K562 (cell line): ENCODE measurements around the gene RTBDN. TPM values are rescaled to one million over a fixed set of nuclear protein-coding genes. Genes with fewer than 3 reads are reported as not detected.

Source experiments
- ATF7 ChIP-seq: fragments of 450-650 bp; IDR thresholded peaks from 2 replicates; pipeline ENCODE4 v1.7.1; 2014; ENCODE audit warnings: mild to moderate bottlenecking, moderate library complexity
- EP300 ChIP-seq: IDR thresholded peaks from 2 replicates; pipeline ENCODE4 v1.6.1; 2012; ENCODE audit warnings: low read length, improper control_type of control experiment
- FOXJ2 ChIP-seq: fragments of 200-800 bp; sonication (Bioruptor generic); IDR thresholded peaks from 2 replicates; pipeline ENCODE4 v1.6.1; 2016; ENCODE audit warnings: missing genetic modification characterization, missing compliant biosample characterization
- GATAD2A ChIP-seq: fragments of 450-650 bp; IDR thresholded peaks from 2 replicates; pipeline ENCODE4 v1.6.1; 2017
- HDAC2 ChIP-seq: fragments of 450-650 bp; IDR thresholded peaks from 2 replicates; pipeline ENCODE4 v1.6.1; 2016; ENCODE audit warnings: mild to moderate bottlenecking
- MTA1 ChIP-seq: fragments of 450-650 bp; IDR thresholded peaks from 2 replicates; pipeline ENCODE4 v1.6.1; 2017; ENCODE audit warnings: borderline replicate concordance
- MXI1 ChIP-seq: IDR thresholded peaks from 2 replicates; pipeline ENCODE4 v1.6.1; 2011; ENCODE audit warnings: low read depth, mild to moderate bottlenecking, improper control_type of control experiment, low read length
- NELFE ChIP-seq: IDR thresholded peaks from 2 replicates; pipeline ENCODE4 v1.6.1; 2011; ENCODE audit warnings: mild to moderate bottlenecking; ENCODE audit not compliant: insufficient read depth, insufficient read length
- NR3C1 ChIP-seq: sonication (generic); formaldehyde crosslinking; IDR thresholded peaks from 2 replicates; pipeline ENCODE4 v1.8.1; 2022; ENCODE audit warnings: missing genetic modification reagents
- PHF21A ChIP-seq: fragments of 450-650 bp; IDR thresholded peaks from 2 replicates; pipeline ENCODE4 v1.6.1; 2017; ENCODE audit warnings: low read depth, borderline replicate concordance
- REST ChIP-seq, 2 experiments: fragments of 450-650 bp; formaldehyde crosslinking in 1 of 2; IDR thresholded peaks; 2 replicates each; pipeline versions ENCODE4 v1.4.0 to v1.6.1; 2014 to 2020; ENCODE audit warnings: mild to moderate bottlenecking in 2 of 2, borderline replicate concordance in 1 of 2, low read depth in 1 of 2
- SETDB1 ChIP-seq: IDR thresholded peaks from one replicate; pipeline ENCODE4 v1.6.1; 2012; ENCODE audit warnings: low read length, control low read depth, inconsistent platforms
- SIN3A ChIP-seq, 2 experiments: fragments of 150-350 bp in 1 of 2; IDR thresholded peaks; 2 replicates each; pipeline ENCODE4 v1.6.1; 2011 to 2016; ENCODE audit warnings: borderline replicate concordance in 2 of 2, low read depth in 2 of 2, low read length in 2 of 2, mild to moderate bottlenecking in 2 of 2, moderate library complexity in 2 of 2; ENCODE audit not compliant: control insufficient read depth in 1 of 2
- SIRT6 ChIP-seq: IDR thresholded peaks from one replicate; pipeline ENCODE4 v1.6.1; 2012; ENCODE audit warnings: low read depth, mild to moderate bottlenecking, control low read depth, inconsistent platforms, low read length, moderate library complexity
- SMARCA4 ChIP-seq: fragments of 450-650 bp; IDR thresholded peaks from 2 replicates; pipeline ENCODE4 v1.6.1; 2016
- SNIP1 ChIP-seq: fragments of 450-650 bp; IDR thresholded peaks from 2 replicates; pipeline ENCODE4 v1.7.1; 2017; ENCODE audit warnings: low read depth, mild to moderate bottlenecking
- XRCC5 ChIP-seq: fragments of 200-400 bp; formaldehyde crosslinking; IDR thresholded peaks from 2 replicates; pipeline ENCODE4 v1.6.1; 2017; ENCODE audit warnings: low read depth, mild to moderate bottlenecking, low read length
- ZBTB33 ChIP-seq: sonication (generic); formaldehyde crosslinking; IDR thresholded peaks from 2 replicates; pipeline ENCODE4 v1.8.1; 2023; ENCODE audit warnings: mild to moderate bottlenecking, missing genetic modification reagents
- ZBTB7A ChIP-seq: IDR thresholded peaks from 2 replicates; pipeline ENCODE4 v1.6.1; 2011; ENCODE audit warnings: low read depth, mild to moderate bottlenecking, low read length, moderate library complexity, borderline replicate concordance; ENCODE audit not compliant: control insufficient read depth
- polyA plus RNA-seq, 8 experiments: library from polyadenylated mRNA; depleted of rRNA in 4 of 8; stranded (reverse) in 5 of 8; unstranded in 3 of 8; fragments of >200 nt; fragmentation: Nextera tagmentation in 2 of 8; fragmentation: Illumina TruSeq in 1 of 8; extraction: Ambion mirVana in 2 of 8; extraction: Trizol in 1 of 8; gene quantifications; 2 replicates each; pipeline versions ENCODE4 v1.2.1 to v1.2.3, GENCODE V29; 2011 to 2014; ENCODE audit warnings: inconsistent platforms in 1 of 8, missing spikeins in 1 of 8
- total RNA-seq, 7 experiments: library from RNA; depleted of rRNA in 6 of 7; stranded (reverse); fragments of >200 nt in 6 of 7; fragmentation: Illumina TruSeq in 2 of 7; extraction: Trizol in 2 of 7; gene quantifications; 2 replicates each; pipeline versions ENCODE4 v1.2.1 to v1.2.3, GENCODE V29; 2011 to 2021; ENCODE audit warnings: low replicate concordance in 1 of 7

Gene RTBDN
- total and polyA plus RNA-seq, 9 of the 15 experiments (the other 6 are each of a cell fraction or from before 2014, with no cell fraction given), result 0.20 to 2.3 (median 0.72) TPM; not detected in 1

- TF ChIP-seq NELFE, result no peak
- no peak for TF ChIP-seq SMARCA4
- no peak for TF ChIP-seq ZBTB33 (CRISPR knock-in tag)
- no peak for TF ChIP-seq SIRT6
- no peak for TF ChIP-seq SETDB1
- TF ChIP-seq REST (IDR thresholded peaks at IDR 0.05; ENCODE audit: borderline replicate concordance), result 0 out of 2 replicates have a peak, but pooled peaks have one; percentile 16
- no peak for TF ChIP-seq REST (CRISPR knock-in tag; IDR thresholded peaks at IDR 0.05; ENCODE audit: low read depth)
- no peak for TF ChIP-seq GATAD2A
- TF ChIP-seq MXI1, result no peak
- TF ChIP-seq XRCC5, result no peak; the same call in 1 of the 2 replicates
- no peak for TF ChIP-seq PHF21A
- no peak for TF ChIP-seq HDAC2
- TF ChIP-seq SIN3A (IDR thresholded peaks at IDR 0.05; ENCODE audit: borderline replicate concordance in 2 of 2, control insufficient read depth in 1 of 2, low read depth in 2 of 2, low read length in 2 of 2), result peak; percentile 67 to 68; a peak in 2 of 4 replicates
- TF ChIP-seq NR3C1 (CRISPR knock-in tag), result no peak
- TF ChIP-seq SNIP1, result no peak
- no peak for TF ChIP-seq EP300
- no peak for TF ChIP-seq FOXJ2 (tag)
- TF ChIP-seq ATF7, result peak; percentile 38; the same call in 1 of the 2 replicates
- TF ChIP-seq ZBTB7A, result no peak; the same call in 1 of the 2 replicates
- TF ChIP-seq MTA1, result no peak
These were observed 42.1 kb downstream of the RTBDN start (continued) for GRCh38 chr19:12792051-12792852.
